ENCODE results near the gene MT1X. TPM values are rescaled to one million over a fixed set of nuclear protein-coding genes. Genes with fewer than 3 reads are reported as not detected.

Gene MT1X
- polyA plus RNA-seq, 4 donors = 93.7 to 776 (median 195) TPM

DNA sequence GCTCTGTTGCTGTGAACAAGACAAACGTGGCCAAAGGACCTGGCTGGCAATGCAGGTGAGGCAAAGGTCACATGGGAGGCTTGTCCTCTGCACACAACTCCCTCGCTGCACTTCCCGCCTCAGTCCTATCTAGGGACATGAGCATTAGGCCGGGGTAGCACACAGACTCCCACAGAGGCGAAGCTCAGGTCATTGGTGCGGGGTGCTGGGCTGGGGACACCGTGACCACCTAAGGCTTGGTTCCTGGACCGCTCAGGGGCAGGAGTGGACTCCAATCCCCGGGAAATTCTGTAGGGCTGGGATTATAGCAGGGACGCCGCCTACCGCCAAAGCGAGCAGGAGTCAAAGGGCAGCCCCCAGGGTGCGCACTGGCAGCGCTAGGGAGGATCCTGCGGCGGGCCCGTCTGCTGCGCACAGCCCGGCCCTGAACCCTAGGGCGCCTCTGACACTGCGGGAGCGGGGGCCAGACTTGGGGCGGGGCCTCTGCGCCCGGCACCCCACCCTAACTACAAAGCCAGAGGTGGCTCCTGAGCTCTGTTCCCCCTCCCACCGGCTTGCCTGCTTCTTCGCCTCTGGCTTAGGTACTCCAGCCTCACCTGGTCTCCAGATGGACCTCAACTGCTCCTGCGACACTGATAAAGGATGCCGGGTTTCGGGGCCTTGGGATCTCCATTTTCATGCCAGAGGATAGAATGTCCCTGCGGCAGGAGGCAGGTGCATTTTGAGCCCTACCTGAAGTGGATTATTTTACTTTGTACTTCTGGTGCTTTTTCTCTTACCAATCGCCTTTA is 34.4 kb upstream of the MT1X start:
- Histone ChIP-seq H3K4me1 (ENCODE audit: control insufficient read depth in 3 of 3, insufficient read depth in 2 of 3, low read depth in 1 of 3, low read length in 2 of 3) (peaks cover 0 to 35% (median 4%) of the 10 kb centered on the region in 3 donors), H3K9me3 (ENCODE audit: control insufficient read depth in 2 of 2, insufficient read depth in 1 of 2, low read depth in 1 of 2, low read length in 1 of 2) (no peaks in the 10 kb centered on the region), H3K4me3 (ENCODE audit: low read depth in 1 of 3, low read length in 3 of 3) (no peak overlapping the region), H3K27me3 (ENCODE audit: control insufficient read depth in 3 of 3, insufficient read depth in 3 of 3, low read length in 3 of 3) (peaks cover 0 to 23% (median 5%) of the 10 kb centered on the region in 3 donors), H3K27ac (ENCODE audit: low read depth in 1 of 3, low read length in 2 of 3) (peak overlapping the region in 1 of 3 donors; percentile 34), H3K36me3 (ENCODE audit: control insufficient read depth in 3 of 3, insufficient read depth in 2 of 3, low read depth in 1 of 3, low read length in 3 of 3) (no peaks in the 10 kb centered on the region)
- no peak for FAIRE-seq
- WGBS, 3 donors = 9 to 24% (median 22%) methylated on average over 29 to 33 of the region's 33 CpGs
- DNase-seq = peak; percentile 69 to 75

DNA sequence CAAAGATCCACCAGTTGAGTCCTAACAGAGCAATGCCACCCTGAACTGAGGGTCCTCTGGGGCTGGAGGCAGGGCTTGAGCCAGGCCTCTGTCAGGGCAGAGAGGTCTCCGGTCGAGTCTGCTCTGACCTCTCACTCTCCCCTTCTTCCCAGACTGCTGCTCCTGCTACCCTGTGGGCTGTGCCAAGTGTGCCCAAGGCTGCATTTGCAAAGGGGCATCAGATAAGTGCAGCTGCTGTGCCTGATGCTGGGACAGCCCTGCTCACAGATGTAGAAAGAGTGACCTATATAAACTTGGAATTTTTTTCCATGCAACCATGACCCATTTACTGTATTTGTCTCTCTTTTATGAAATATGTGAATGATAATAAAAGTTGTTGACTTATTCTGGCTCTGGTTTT is 33.0 kb upstream of the MT1X start:
- Histone ChIP-seq H3K27ac (ENCODE audit: low read depth in 1 of 3, low read length in 2 of 3) (no peak overlapping the region), H3K36me3 (ENCODE audit: control insufficient read depth in 3 of 3, insufficient read depth in 2 of 3, low read depth in 1 of 3, low read length in 3 of 3) (no peaks in the 10 kb centered on the region), H3K4me3 (ENCODE audit: low read depth in 1 of 3, low read length in 3 of 3) (no peak overlapping the region), H3K4me1 (ENCODE audit: control insufficient read depth in 3 of 3, insufficient read depth in 2 of 3, low read depth in 1 of 3, low read length in 2 of 3) (peaks cover 0 to 22% (median 0%) of the 10 kb centered on the region in 3 donors), H3K27me3 (ENCODE audit: control insufficient read depth in 3 of 3, insufficient read depth in 3 of 3, low read length in 3 of 3) (peaks cover 0 to 11% (median 5%) of the 10 kb centered on the region in 3 donors), H3K9me3 (ENCODE audit: control insufficient read depth in 2 of 2, insufficient read depth in 1 of 2, low read depth in 1 of 2, low read length in 1 of 2) (no peaks in the 10 kb centered on the region)
- FAIRE-seq (no peak), DNase-seq (no peak)
- 84 to 95% (median 90%) methylated on average over 2 of the region's 2 CpGs for WGBS, 3 donors

DNA sequence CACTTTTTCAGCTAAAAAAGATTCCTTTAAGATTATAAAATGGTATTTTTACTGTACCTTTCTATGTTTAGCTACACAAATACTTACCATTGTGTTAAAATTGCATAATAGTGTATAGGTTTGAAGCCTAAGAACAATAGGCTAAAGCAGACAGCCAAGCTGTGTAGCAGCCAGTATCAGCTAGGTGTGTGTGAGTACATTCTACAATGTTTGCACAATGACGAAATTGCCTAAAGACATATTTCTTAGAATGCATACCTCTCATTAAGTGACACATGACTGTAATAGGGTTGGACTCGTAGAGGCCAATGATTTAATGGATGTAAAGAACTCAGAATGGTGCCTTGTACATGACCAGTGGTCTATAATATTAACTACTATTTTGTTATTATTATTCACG is 32.5 kb upstream of the MT1X start:
- no peak overlapping the region for H3K4me3 ChIP-seq (ENCODE audit: low read depth in 1 of 3, low read length in 3 of 3)
- H3K27ac ChIP-seq (ENCODE audit: low read depth in 1 of 3, low read length in 2 of 3) = no peak overlapping the region
- H3K27me3 ChIP-seq (ENCODE audit: control insufficient read depth in 3 of 3, insufficient read depth in 3 of 3, low read length in 3 of 3) = peaks cover 0 to 6% (median 5%) of the 10 kb centered on the region in 3 donors
- 52 to 63% (median 62%) methylated on average over 3 of the region's 3 CpGs for WGBS, 3 donors
- H3K9me3 ChIP-seq (ENCODE audit: control insufficient read depth in 2 of 2, insufficient read depth in 1 of 2, low read depth in 1 of 2, low read length in 1 of 2) = no peaks in the 10 kb centered on the region
- H3K36me3 ChIP-seq (ENCODE audit: control insufficient read depth in 3 of 3, insufficient read depth in 2 of 3, low read depth in 1 of 3, low read length in 3 of 3) = no peaks in the 10 kb centered on the region
- FAIRE-seq (no peak), DNase-seq (peak; percentile 32 to 76)
- peaks cover 0 to 21% (median 0%) of the 10 kb centered on the region in 3 donors for H3K4me1 ChIP-seq (ENCODE audit: control insufficient read depth in 3 of 3, insufficient read depth in 2 of 3, low read depth in 1 of 3, low read length in 2 of 3)

DNA sequence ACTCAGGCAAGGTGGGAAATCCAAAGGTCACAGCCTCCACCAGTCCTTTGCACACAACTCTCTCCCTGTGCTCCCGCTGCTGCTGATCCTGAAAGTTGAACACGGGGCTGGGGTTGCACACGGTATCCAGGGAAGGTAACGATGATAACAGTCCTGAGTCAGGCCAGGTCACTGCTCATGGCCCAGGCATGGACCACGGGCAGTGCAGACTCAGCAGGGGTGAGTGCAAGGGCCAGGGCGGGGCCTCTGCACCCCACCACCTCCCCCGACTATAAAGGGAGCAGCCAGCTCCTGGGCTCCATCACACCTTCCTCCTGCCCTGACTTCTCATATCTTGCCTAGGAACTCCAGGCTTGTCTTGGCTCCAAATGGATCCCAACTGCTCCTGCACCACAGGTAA is 30.7 kb upstream of the MT1X start, which contains the start of gene MT1B:
Gene MT1B, plus strand, starts transcription at position 301 of the 400 bp plus-strand sequence. Its CDS starts 68 bp downstream, at position 369.
- FAIRE-seq (no peak), DNase-seq (no peak)
- Histone ChIP-seq H3K9me3 (ENCODE audit: control insufficient read depth in 2 of 2, insufficient read depth in 1 of 2, low read depth in 1 of 2, low read length in 1 of 2) (no peaks in the 10 kb centered on the region), H3K27me3 (ENCODE audit: control insufficient read depth in 3 of 3, insufficient read depth in 3 of 3, low read length in 3 of 3) (peaks cover 0 to 5% (median 0%) of the 10 kb centered on the region in 3 donors), H3K27ac (ENCODE audit: low read depth in 1 of 3, low read length in 2 of 3) (no peak within 1 kb of the TSS), H3K4me1 (ENCODE audit: control insufficient read depth in 3 of 3, insufficient read depth in 2 of 3, low read depth in 1 of 3, low read length in 2 of 3) (peaks cover 0 to 21% (median 0%) of the 10 kb centered on the region in 3 donors), H3K36me3 (ENCODE audit: control insufficient read depth in 3 of 3, insufficient read depth in 2 of 3, low read depth in 1 of 3, low read length in 3 of 3) (no peaks in the 10 kb centered on the region), H3K4me3 (ENCODE audit: low read depth in 1 of 3, low read length in 3 of 3) (no peak within 1 kb of the TSS)
- 64 to 69% (median 69%) methylated on average over 7 of the region's 7 CpGs for WGBS, 3 donors

DNA sequence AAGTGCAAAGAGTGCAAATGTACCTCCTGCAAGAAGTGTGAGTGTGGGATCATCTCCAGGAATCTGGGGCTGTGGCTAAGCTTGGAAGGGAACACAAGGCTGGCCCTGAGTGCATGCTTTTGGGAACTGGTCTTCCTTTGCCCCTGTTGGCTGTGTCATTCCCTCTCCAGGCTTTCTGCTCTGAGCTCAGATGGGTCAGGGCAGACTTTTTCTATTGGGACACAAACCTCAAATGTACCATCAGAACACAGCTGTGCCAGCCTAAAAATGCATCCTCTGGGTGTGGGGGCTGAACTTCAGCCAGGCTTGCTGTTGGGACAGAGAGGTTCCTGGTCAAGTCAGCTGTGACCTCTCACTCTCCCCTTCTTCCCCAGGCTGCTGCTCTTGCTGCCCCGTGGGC is 29.7 kb upstream of the MT1X start:
- DNase-seq (no peak), FAIRE-seq (no peak)
- no peak overlapping the region for H3K4me3 ChIP-seq (ENCODE audit: low read depth in 1 of 3, low read length in 3 of 3)
- H3K27me3 ChIP-seq (ENCODE audit: control insufficient read depth in 3 of 3, insufficient read depth in 3 of 3, low read length in 3 of 3) = peaks cover 0 to 5% (median 0%) of the 10 kb centered on the region in 3 donors
- H3K27ac ChIP-seq (ENCODE audit: low read depth in 1 of 3, low read length in 2 of 3) = no peak overlapping the region
- peaks cover 0 to 21% (median 0%) of the 10 kb centered on the region in 3 donors for H3K4me1 ChIP-seq (ENCODE audit: control insufficient read depth in 3 of 3, insufficient read depth in 2 of 3, low read depth in 1 of 3, low read length in 2 of 3)
- no peaks in the 10 kb centered on the region for H3K9me3 ChIP-seq (ENCODE audit: control insufficient read depth in 2 of 2, insufficient read depth in 1 of 2, low read depth in 1 of 2, low read length in 1 of 2)
- WGBS, 3 donors = 44 to 73% (median 62%) methylated on average over 1 of the region's 1 CpG
- H3K36me3 ChIP-seq (ENCODE audit: control insufficient read depth in 3 of 3, insufficient read depth in 2 of 3, low read depth in 1 of 3, low read length in 3 of 3) = no peaks in the 10 kb centered on the region

DNA sequence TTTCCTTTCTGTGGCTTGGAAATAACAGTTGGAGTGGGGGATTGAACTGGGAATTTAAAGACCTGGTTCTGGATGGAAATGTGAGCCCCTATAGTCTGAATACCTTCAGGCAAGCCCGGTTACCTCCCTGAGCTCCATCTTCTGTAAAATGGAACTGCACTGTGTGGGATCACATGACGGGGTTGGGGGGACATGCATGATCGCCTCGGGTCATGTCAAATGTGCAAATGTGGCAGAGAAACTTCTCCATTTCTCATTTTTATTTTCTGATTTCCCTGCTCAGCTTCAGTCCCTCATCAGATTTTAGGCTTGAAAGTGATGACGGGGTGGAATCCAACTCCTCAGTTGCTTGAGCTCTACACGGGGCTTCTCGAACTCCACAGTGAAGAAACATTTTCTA is 29.1 kb upstream of the MT1X start:
- H3K4me1 ChIP-seq (ENCODE audit: control insufficient read depth in 3 of 3, insufficient read depth in 2 of 3, low read depth in 1 of 3, low read length in 2 of 3) = peaks cover 0 to 16% (median 0%) of the 10 kb centered on the region in 3 donors
- no peaks in the 10 kb centered on the region for H3K36me3 ChIP-seq (ENCODE audit: control insufficient read depth in 3 of 3, insufficient read depth in 2 of 3, low read depth in 1 of 3, low read length in 3 of 3)
- DNase-seq = no peak
- H3K27me3 ChIP-seq (ENCODE audit: control insufficient read depth in 3 of 3, insufficient read depth in 3 of 3, low read length in 3 of 3) = peaks cover 0 to 5% (median 0%) of the 10 kb centered on the region in 3 donors
- WGBS, 3 donors = 87 to 92% (median 87%) methylated on average over 7 of the region's 7 CpGs
- no peaks in the 10 kb centered on the region for H3K9me3 ChIP-seq (ENCODE audit: control insufficient read depth in 2 of 2, insufficient read depth in 1 of 2, low read depth in 1 of 2, low read length in 1 of 2)
- H3K27ac ChIP-seq (ENCODE audit: low read depth in 1 of 3, low read length in 2 of 3) = no peak overlapping the region
- FAIRE-seq = no peak
- no peak overlapping the region for H3K4me3 ChIP-seq (ENCODE audit: low read depth in 1 of 3, low read length in 3 of 3)

DNA sequence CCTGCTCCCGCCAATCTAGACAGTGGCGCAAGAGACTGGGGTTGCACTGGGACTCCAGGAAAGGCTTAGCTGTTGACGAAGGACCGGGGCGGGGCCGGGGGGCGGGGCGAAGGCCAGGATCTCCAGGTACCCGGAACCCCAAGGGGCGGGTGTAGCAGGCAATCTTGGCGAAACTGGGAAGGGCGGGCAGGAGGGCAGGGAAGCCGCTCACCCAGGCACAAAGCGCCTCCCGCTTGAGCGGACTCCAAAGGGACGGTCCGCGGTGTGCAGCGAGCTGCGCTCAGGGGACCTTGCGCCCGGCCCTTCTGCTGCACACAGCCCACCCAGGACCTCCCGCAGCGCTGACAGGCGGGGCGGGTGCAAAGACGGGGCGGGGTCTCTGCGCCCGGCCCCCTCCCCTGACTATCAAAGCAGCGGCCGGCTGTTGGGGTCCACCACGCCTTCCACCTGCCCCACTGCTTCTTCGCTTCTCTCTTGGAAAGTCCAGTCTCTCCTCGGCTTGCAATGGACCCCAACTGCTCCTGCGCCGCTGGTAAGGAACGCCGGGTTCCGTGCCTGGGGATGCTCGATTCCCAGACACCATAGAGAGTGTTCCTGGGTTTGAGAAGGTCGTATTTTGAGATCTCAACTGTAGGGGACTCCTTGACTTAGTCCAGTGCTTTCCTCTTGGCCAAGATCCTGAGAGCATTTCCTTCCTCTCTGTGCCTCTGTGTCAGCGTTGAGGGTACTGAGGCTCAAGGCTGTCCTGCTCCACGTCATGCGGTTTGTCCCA is 24.5 kb upstream of the MT1X start, which contains the start of gene MT1F:
Gene MT1F, plus strand, starts transcription at position 405 of the 772 bp plus-strand sequence. Its CDS starts 100 bp downstream, at position 505.
- H3K4me3 ChIP-seq (ENCODE audit: low read depth in 1 of 3, low read length in 3 of 3) = peak within 1 kb of the TSS; percentile 55 to 69 (median 69)
- no peak for FAIRE-seq

DNA sequence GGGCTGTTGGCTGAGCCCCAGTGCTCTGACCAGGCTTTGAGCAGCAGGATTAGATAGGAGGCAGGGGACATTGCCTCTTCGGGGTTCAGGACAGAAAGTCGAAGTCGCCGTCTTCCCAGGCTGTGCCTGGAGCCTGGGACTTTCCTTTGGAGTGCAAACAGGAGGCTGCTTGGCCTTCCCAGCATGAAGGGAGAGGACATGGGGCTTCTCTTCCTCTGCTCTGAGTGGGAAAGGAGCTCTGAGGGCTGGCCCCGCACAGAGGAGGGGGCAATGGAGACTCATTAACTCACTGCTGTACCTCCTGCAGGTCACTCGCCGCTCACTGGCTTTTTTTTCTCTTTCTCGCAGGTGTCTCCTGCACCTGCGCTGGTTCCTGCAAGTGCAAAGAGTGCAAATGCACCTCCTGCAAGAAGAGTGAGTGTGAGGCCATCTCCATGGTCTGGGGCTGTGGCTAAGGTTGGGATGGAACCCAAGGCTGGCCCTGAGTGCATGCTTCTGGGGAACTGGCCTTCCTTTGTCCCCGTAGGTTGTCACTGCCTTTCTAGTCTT is 23.9 kb upstream of the MT1X start:
- peak overlapping the region in 2 of 3 donors; percentile 18 to 96 for H3K27ac ChIP-seq (ENCODE audit: low read depth in 1 of 3, low read length in 2 of 3)
- FAIRE-seq (no peak), DNase-seq (peak in 1 of 2 donors; percentile 72)
- peaks cover 0 to 9% (median 0%) of the 10 kb centered on the region in 3 donors for H3K4me1 ChIP-seq (ENCODE audit: control insufficient read depth in 3 of 3, insufficient read depth in 2 of 3, low read depth in 1 of 3, low read length in 2 of 3)
- H3K36me3 ChIP-seq (ENCODE audit: control insufficient read depth in 3 of 3, insufficient read depth in 2 of 3, low read depth in 1 of 3, low read length in 3 of 3) = peaks cover 0 to 10% (median 0%) of the 10 kb centered on the region in 3 donors
- H3K9me3 ChIP-seq (ENCODE audit: control insufficient read depth in 2 of 2, insufficient read depth in 1 of 2, low read depth in 1 of 2, low read length in 1 of 2) = no peaks in the 10 kb centered on the region
- H3K4me3 ChIP-seq (ENCODE audit: low read depth in 1 of 3, low read length in 3 of 3) = peak overlapping the region in 2 of 3 donors; percentile 69
- H3K27me3 ChIP-seq (ENCODE audit: control insufficient read depth in 3 of 3, insufficient read depth in 3 of 3, low read length in 3 of 3) = peaks cover 0 to 17% (median 0%) of the 10 kb centered on the region in 3 donors
- WGBS, 3 donors = 13 to 27% (median 22%) methylated on average over 9 to 10 of the region's 10 CpGs

More for the DNA sequence above, 24.5 kb upstream of the MT1X start, which contains the start of gene MT1F:
- Histone ChIP-seq H3K4me1 (ENCODE audit: control insufficient read depth in 3 of 3, insufficient read depth in 2 of 3, low read depth in 1 of 3, low read length in 2 of 3) (peaks cover 0 to 9% (median 0%) of the 10 kb centered on the region in 3 donors), H3K27me3 (ENCODE audit: control insufficient read depth in 3 of 3, insufficient read depth in 3 of 3, low read length in 3 of 3) (peaks cover 0 to 11% (median 0%) of the 10 kb centered on the region in 3 donors), H3K27ac (ENCODE audit: low read depth in 1 of 3, low read length in 2 of 3) (peak within 1 kb of the TSS; percentile 40 to 96 (median 55)), H3K9me3 (ENCODE audit: control insufficient read depth in 2 of 2, insufficient read depth in 1 of 2, low read depth in 1 of 2, low read length in 1 of 2) (no peaks in the 10 kb centered on the region), H3K36me3 (ENCODE audit: control insufficient read depth in 3 of 3, insufficient read depth in 2 of 3, low read depth in 1 of 3, low read length in 3 of 3) (peaks cover 0 to 10% (median 0%) of the 10 kb centered on the region in 3 donors)
- peak; percentile 98 to 99 for DNase-seq
- 0 to 1% (median 1%) methylated on average over 41 to 46 of the region's 46 CpGs for WGBS, 3 donors

Data from small intestine (tissue), 7 donors.